Measurements from ENCODE around the gene KRT20. TPM values are rescaled to one million over a fixed set of nuclear protein-coding genes. Genes with fewer than 3 reads are reported as not detected.

The KRT20 gene
- total and polyA plus RNA-seq, 7 donors: 0.08 to 0.35 (median 0.21) TPM; not detected in 4

- Histone ChIP-seq H3K4me1 (no peaks in the 10 kb centered on the region), H3K9me3 (no peaks in the 10 kb centered on the region), H3K36me3 (ENCODE audit: insufficient read depth in 1 of 2, low read depth in 1 of 2) (no peaks in the 10 kb centered on the region), H3K27ac (no peak overlapping the region), H3K27me3 (ENCODE audit: insufficient read depth in 3 of 3, low read length in 2 of 3) (peaks cover 0 to 13% (median 2%) of the 10 kb centered on the region in 3 donors), H3K4me3 (no peak overlapping the region)
- TF ChIP-seq, protein P1, sequence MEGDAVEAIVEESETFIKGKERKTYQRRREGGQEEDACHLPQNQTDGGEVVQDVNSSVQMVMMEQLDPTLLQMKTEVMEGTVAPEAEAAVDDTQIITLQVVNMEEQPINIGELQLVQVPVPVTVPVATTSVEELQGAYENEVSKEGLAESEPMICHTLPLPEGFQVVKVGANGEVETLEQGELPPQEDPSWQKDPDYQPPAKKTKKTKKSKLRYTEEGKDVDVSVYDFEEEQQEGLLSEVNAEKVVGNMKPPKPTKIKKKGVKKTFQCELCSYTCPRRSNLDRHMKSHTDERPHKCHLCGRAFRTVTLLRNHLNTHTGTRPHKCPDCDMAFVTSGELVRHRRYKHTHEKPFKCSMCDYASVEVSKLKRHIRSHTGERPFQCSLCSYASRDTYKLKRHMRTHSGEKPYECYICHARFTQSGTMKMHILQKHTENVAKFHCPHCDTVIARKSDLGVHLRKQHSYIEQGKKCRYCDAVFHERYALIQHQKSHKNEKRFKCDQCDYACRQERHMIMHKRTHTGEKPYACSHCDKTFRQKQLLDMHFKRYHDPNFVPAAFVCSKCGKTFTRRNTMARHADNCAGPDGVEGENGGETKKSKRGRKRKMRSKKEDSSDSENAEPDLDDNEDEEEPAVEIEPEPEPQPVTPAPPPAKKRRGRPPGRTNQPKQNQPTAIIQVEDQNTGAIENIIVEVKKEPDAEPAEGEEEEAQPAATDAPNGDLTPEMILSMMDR (IDR thresholded peaks at IDR 0.05): no peak
- DNase-seq: no peak
- WGBS, 3 donors: 72 to 87% (median 73%) methylated on average over 3 of the region's 3 CpGs
- intact Hi-C loops (cut with DNase I): no loop called here
- no peak for ATAC-seq
These were observed 43.8 kb downstream of the KRT20 start for GRCh38 chr17:40841246-40841645.

DNA sequence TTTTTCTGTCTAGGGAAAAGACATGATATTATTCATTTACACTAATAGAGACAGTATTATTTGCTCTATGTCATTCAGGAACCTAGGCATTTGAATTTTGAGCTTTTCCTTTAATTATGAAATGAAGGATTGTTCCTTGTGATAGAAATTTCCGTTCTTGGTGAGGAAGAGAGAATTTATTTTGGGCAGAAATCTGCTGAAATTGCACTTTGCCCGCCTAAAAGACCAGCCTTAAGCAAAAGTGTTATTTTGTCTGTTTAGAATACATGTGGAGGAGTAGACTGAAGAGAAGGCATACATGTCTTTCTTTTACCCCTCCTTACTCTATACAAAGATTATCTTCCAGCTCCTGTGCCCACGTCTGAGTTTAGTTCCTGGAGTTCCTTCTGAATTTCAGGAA is 45.8 kb downstream of the KRT20 start:
- intact Hi-C loops (cut with DNase I): no loop called here
- no peak for DNase-seq
- Histone ChIP-seq H3K27me3 (ENCODE audit: insufficient read depth in 3 of 3, low read length in 2 of 3) (peaks cover 0 to 2% (median 2%) of the 10 kb centered on the region in 3 donors), H3K36me3 (ENCODE audit: insufficient read depth in 1 of 2, low read depth in 1 of 2) (peaks cover 0 to 18% of the 10 kb centered on the region in 2 donors), H3K9me3 (no peaks in the 10 kb centered on the region), H3K27ac (no peak overlapping the region), H3K4me1 (no peaks in the 10 kb centered on the region), H3K4me3 (no peak overlapping the region)
- 82 to 88% (median 86%) methylated on average over 3 of the region's 3 CpGs for WGBS, 3 donors
- ATAC-seq: no peak
- TF ChIP-seq, protein P1 (IDR thresholded peaks at IDR 0.05): no peak

- H3K4me3 ChIP-seq: no peak overlapping the region
- 95 to 99% (median 95%) methylated on average over 4 of the region's 4 CpGs for WGBS, 3 donors
- no peaks in the 10 kb centered on the region for H3K9me3 ChIP-seq
- H3K4me1 ChIP-seq: no peaks in the 10 kb centered on the region
- ATAC-seq (no peak), DNase-seq (no peak)
- H3K27ac ChIP-seq: no peak overlapping the region
- H3K36me3 ChIP-seq (ENCODE audit: insufficient read depth in 1 of 2, low read depth in 1 of 2): peaks cover 0 to 22% of the 10 kb centered on the region in 2 donors
- TF ChIP-seq, protein P1 (IDR thresholded peaks at IDR 0.05): no peak
- H3K27me3 ChIP-seq (ENCODE audit: insufficient read depth in 3 of 3, low read length in 2 of 3): no peaks in the 10 kb centered on the region
- intact Hi-C loops (cut with DNase I): no loop called here
These were observed 49.0 kb downstream of the KRT20 start for GRCh38 chr17:40836020-40836419.

- TF ChIP-seq, protein P1 (IDR thresholded peaks at IDR 0.05): no peak
These were observed 51.2 kb downstream of the KRT20 start for GRCh38 chr17:40833882-40834281.

GRCh38 chr17:40832840-40833239 is 52.2 kb downstream of the KRT20 start:
- TF ChIP-seq, protein P1 (IDR thresholded peaks at IDR 0.05): no peak
- ATAC-seq (no peak), DNase-seq (no peak)
- no peak overlapping the region for H3K27ac ChIP-seq
- H3K36me3 ChIP-seq (ENCODE audit: insufficient read depth in 1 of 2, low read depth in 1 of 2): peaks cover 0 to 30% of the 10 kb centered on the region in 2 donors
- intact Hi-C loops (cut with DNase I): no loop called here
- 62 to 72% (median 68%) methylated on average over 3 of the region's 3 CpGs for WGBS, 3 donors
- H3K27me3 ChIP-seq (ENCODE audit: insufficient read depth in 3 of 3, low read length in 2 of 3): no peaks in the 10 kb centered on the region
- no peaks in the 10 kb centered on the region for H3K4me1 ChIP-seq
- H3K9me3 ChIP-seq: no peaks in the 10 kb centered on the region
- no peak overlapping the region for H3K4me3 ChIP-seq

More at GRCh38 chr17:40833882-40834281, 51.2 kb downstream of the KRT20 start:
- Histone ChIP-seq H3K9me3 (no peaks in the 10 kb centered on the region), H3K4me1 (no peaks in the 10 kb centered on the region), H3K4me3 (no peak overlapping the region), H3K36me3 (ENCODE audit: insufficient read depth in 1 of 2, low read depth in 1 of 2) (peaks cover 0 to 22% of the 10 kb centered on the region in 2 donors), H3K27me3 (ENCODE audit: insufficient read depth in 3 of 3, low read length in 2 of 3) (no peaks in the 10 kb centered on the region), H3K27ac (no peak overlapping the region)
- DNase-seq (no peak), ATAC-seq (no peak)
- intact Hi-C loops (cut with DNase I): no loop called here
